GM21381 (cell line): ENCODE measurements around the gene MAPK4.
"Not testable (repeated sequence)": the region's sequence is repeated elsewhere in the genome, so short reads cannot be mapped to it uniquely, and the experiment has no call there.

Experiments
- ATAC-seq: cut with Tn5 transposase; IDR thresholded peaks from one replicate; pipeline ENCODE4 v1.9.1; 2021; ENCODE audit warnings: mild to moderate bottlenecking, moderate library complexity; ENCODE audit not compliant: unreplicated experiment

Gene MAPK4

DNA sequence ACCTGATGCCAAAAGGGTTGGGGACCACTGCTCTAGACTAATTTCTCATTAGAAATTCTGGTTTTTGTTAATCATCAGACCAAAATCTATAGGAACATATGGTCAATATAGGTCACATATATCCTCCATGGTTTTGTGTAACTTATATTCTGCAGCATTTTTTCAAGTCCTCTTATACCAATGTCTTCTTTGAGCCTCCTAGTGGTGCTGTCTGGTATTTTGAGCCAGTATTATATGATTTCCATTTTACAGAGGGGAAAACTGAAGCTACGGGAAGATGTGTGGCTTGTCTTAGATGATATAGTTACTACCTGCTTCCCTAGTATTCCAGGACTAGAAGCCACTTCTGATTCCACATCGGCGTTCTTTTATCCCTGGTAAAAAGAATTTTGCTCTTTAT lies 13.8 kb downstream of the MAPK4 start:
- ATAC-seq = no peak

DNA sequence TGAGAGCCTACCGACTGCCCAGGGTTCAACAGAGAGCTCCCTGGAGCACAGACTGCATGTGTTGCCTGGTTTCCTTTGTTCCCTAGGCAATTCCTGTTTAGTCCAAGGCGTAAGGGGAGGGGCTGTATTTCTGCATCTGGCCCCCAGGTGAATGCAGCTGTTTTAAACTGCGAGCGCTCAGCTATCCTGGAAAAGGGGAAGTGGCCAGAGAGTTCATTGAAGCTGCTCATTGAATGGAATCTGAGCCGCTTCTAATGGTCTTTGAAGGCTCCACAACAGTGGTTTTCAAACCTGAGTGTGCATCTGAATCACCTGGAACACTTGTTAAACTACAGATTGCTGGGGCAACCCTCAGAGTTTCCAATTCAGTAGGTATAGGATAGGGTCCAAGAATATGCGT lies 18.1 kb downstream of the MAPK4 start:
- ATAC-seq = no peak

GRCh38 chr18:50578651-50579050 lies 18.8 kb downstream of the MAPK4 start:
- ATAC-seq = no peak

GRCh38 chr18:50579061-50579774 lies 19.3 kb downstream of the MAPK4 start:
- no peak for ATAC-seq

DNA sequence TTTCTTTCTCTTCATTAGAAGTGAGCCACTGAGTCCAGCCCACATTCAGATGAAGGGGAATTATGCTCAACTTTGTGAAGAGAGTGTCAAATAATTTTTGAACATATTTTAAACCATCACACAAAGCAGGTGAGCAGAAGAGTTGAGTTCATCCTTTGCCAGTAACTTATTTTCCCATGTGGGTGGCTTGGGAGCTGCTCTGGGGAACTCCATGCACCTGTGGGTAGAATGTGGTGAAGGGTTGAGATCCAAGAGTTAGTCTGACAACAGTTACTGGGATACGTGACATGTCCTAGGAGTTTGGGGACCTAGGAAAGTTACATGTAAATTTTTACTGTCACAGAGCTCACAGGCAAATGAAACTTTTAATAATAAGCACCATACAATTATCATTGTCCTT lies 21.6 kb downstream of the MAPK4 start:
- no peak for ATAC-seq

- ATAC-seq = no peak
Measured at GRCh38 chr18:50582500-50582899, 22.6 kb downstream of the MAPK4 start.

DNA sequence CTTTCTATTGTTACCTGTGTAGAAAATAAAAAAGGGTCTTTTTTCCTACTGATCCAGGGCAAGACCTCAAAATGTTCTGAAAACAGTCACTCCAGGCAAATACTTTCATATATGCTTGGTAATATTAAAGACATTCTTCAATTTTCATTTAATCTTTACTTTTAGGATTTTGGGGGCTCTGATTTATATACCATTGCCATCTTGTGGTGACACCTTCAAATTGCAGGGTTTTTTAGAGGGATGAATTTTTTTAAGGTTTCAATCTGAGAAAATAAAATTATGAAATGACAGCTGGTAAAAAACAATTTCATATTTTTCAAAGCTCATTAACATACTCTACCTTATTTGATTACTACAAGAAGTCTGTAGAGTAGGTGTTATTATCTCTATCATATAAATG lies 26.8 kb downstream of the MAPK4 start:
- ATAC-seq = no peak

DNA sequence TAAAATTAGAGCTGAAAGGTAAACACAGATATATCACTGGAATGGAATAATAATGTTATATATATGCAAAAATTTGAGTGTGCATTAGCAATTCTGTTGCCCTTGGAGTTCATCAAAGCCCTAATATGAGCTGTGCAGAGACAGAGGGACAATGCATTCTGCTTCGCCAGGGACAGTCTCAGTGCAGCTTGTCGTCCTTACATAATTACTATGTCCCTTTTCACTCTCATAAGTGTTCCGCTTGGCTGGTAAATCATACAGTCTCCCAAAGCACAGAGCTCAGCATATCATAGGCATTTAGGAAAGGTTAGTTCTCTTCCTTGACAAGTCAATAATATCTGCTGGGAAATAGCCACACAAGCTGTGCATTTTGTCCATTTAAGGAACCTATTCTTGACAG lies 30.7 kb downstream of the MAPK4 start:
- ATAC-seq = no peak

GRCh38 chr18:50594012-50594411 lies 34.1 kb downstream of the MAPK4 start:
- no peak for ATAC-seq

DNA sequence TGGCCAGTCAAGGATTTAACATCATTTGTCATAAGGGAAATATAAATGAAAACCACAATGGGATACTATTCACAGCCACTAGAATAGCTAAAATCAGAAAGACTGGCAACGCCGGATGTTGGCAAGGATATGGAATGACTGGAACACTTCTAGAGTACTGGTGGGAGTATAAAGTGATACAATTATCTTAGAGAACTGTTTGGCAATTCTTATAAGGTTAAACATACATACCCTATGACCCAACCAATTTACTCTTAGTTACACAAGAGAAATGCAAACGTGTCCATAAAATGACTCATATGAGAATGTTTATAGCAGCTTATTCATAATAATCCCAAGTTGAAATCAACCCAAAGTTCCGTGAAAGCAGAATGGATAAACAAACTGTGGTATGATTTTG lies 35.1 kb downstream of the MAPK4 start:
- no peak for ATAC-seq

- ATAC-seq = no peak
Measured at GRCh38 chr18:50602466-50602865, 42.6 kb downstream of the MAPK4 start.

GRCh38 chr18:50606609-50607008 lies 46.7 kb downstream of the MAPK4 start:
- no peak for ATAC-seq

DNA sequence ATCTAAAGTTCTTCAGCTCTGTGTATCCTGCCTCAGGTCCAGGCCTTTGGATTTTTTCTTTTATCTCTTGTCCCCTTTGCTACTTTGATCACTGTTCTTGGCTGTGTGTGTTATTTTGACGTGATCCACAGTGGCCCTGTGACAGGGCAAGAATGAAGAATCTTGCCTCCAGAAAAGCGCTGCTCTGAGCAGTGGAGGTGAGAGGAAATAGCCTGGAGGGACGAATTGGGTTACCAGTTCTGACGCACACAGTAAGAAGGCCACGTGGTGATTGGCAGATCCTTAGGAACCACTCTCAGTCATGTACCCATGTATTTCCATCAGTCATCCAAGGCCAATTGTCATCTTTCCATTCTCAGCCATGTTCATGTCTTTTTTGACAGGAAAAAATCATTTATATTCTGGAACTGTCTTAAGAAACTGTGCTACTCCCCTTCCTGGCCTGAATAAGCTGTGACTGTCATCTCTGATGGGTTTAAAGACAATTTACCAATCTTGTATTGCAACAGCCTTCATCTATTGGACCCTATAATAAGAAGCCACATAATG lies 47.6 kb downstream of the MAPK4 start:
- ATAC-seq = no peak

- ATAC-seq = not testable (repeated sequence)
Measured at GRCh38 chr18:50609171-50609570, 49.3 kb downstream of the MAPK4 start.

- no peak for ATAC-seq
Measured at GRCh38 chr18:50610349-50610748, 50.5 kb downstream of the MAPK4 start.

DNA sequence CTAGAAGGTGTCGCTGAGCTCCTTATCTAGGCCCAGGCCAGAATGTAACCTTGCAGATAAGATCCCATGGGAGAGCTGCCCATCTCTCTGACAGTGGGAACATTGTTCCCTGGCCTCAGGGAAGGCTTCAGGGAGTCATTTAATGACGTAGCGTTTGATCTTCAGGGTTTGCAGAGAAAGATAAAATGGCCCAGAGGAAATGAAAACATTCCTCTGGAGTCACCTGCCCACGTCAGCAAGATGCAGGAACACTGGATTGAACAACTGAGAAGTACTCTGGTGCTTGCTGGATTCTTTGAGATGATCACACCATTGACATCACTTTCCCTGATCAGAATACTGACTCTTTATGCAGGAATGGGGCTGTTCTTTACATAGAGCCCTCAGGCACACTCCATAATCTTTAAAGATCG lies 51.6 kb downstream of the MAPK4 start:
- no peak for ATAC-seq

DNA sequence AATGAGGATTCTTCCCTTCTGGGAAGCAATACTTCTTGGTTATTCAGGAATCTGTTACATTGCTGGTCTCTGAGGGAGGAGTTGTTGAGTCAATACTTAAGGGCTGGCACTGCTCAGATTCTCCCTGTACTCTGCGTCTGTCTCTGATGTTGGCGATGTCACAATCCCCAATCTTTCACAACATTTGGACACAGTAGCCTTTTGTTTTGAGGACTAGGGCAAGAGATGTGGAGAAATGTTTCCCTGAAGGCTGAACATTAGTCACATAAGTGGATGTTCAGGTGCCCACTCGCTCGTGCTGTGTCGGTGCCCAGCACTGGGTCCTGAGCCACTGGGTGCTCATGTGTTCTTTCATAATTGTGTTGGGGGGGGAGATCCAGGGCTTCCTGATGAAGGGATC lies 55.0 kb downstream of the MAPK4 start:
- ATAC-seq = no peak

DNA sequence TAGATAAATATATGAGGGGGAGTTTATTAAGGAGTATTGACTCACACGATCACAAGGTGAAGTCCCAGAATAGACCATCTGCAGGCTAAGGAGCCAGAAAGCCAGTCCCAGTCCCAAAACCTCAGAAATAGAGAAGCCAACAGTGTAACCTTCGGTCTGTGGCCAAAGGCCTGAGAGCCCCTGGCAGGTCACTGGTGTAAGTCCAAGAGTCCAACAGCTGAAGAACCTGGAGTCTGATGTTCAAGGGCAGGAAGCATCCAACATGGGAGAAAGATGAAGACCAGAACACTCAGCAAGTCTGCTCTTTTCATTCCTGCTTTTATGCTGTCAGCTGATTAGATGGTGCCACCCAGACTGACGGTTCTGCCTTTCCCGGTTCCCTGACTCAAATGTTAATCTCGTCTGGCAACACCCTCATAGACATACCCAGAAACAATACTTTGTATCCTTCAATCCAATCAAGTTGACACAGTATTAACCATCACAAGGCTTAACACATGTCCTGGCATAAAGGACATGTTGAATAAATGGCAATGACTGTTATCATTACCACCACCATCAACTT lies 56.7 kb downstream of the MAPK4 start:
- ATAC-seq = no peak

- no peak for ATAC-seq
Measured at GRCh38 chr18:50619861-50620275, 60.0 kb downstream of the MAPK4 start.

GRCh38 chr18:50620319-50620718 lies 60.4 kb downstream of the MAPK4 start:
- ATAC-seq = no peak

- ATAC-seq = no peak
Measured at GRCh38 chr18:50621366-50621765, 61.5 kb downstream of the MAPK4 start.

DNA sequence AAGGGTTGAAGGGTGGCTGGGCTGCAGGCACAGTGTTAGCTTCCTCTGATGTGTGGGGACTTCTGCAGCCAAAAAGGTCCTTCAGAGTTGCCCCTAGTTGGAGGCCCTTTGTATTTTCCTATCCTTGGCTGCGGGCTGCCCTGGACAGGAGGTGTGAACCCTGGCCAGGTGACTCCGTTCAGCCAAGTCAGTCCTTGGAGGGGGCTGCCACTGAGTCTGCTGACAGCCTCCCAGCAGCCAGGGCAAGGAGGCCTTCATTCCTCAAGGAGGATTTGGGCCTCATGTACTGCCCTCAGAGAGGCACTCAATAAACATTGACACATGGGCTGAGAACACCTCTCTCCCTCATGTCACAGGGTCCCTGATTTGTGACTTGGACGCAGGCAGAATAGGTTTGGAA lies 62.4 kb downstream of the MAPK4 start:
- ATAC-seq = no peak
